Embryonic facial prominence (tissue), 1 donor: ENCODE data around the gene MYH11.

Source experiments
- DNase-seq: peaks from one replicate; pipeline ENCODE4 v3.0.0-alpha.2; 2016; ENCODE audit errors: extremely low spot score

MYH11 gene

GRCh38 chr16:15777533-15778203 lies 79.2 kb downstream of the MYH11 start:
- no peak for DNase-seq

- DNase-seq: no peak
Observed at GRCh38 chr16:15776572-15776971, 80.3 kb downstream of the MYH11 start.

- DNase-seq: no peak
Observed at GRCh38 chr16:15775663-15776304, 81.0 kb downstream of the MYH11 start.

- no peak for DNase-seq
Observed at GRCh38 chr16:15775209-15775608, 81.6 kb downstream of the MYH11 start.

GRCh38 chr16:15773968-15774367 lies 82.9 kb downstream of the MYH11 start:
- DNase-seq: no peak

- no peak for DNase-seq
Observed at GRCh38 chr16:15772579-15773293, 84.1 kb downstream of the MYH11 start.

- DNase-seq: no peak
Observed at GRCh38 chr16:15771694-15772093, 85.1 kb downstream of the MYH11 start.

GRCh38 chr16:15770512-15770911 lies 86.3 kb downstream of the MYH11 start:
- no peak for DNase-seq

GRCh38 chr16:15770107-15770506 lies 86.7 kb downstream of the MYH11 start:
- DNase-seq: no peak

GRCh38 chr16:15769239-15769638 lies 87.6 kb downstream of the MYH11 start:
- no peak for DNase-seq

- no peak for DNase-seq
Observed at GRCh38 chr16:15768201-15768600, 88.6 kb downstream of the MYH11 start.

- DNase-seq: no peak
Observed at GRCh38 chr16:15766918-15767317, 89.9 kb downstream of the MYH11 start.

GRCh38 chr16:15765880-15766279 lies 90.9 kb downstream of the MYH11 start:
- DNase-seq: no peak

GRCh38 chr16:15765116-15765515 lies 91.7 kb downstream of the MYH11 start:
- DNase-seq: no peak

GRCh38 chr16:15764112-15764511 lies 92.7 kb downstream of the MYH11 start:
- DNase-seq: no peak

GRCh38 chr16:15760129-15760528 lies 96.7 kb downstream of the MYH11 start:
- DNase-seq: no peak

GRCh38 chr16:15759070-15759469 lies 97.8 kb downstream of the MYH11 start:
- DNase-seq: no peak

GRCh38 chr16:15757630-15758251 lies 99.1 kb downstream of the MYH11 start:
- no peak for DNase-seq

- no peak for DNase-seq
Observed at GRCh38 chr16:15757077-15757386, 99.8 kb downstream of the MYH11 start.

GRCh38 chr16:15754821-15755534 lies 101.8 kb downstream of the MYH11 start:
- no peak for DNase-seq

GRCh38 chr16:15752717-15753488 lies 103.9 kb downstream of the MYH11 start:
- DNase-seq: no peak
